Neural progenitor cell (in vitro differentiated cells): ENCODE measurements around the gene MYOM3. TPM values are rescaled to one million over a fixed set of nuclear protein-coding genes. Genes with fewer than 3 reads are reported as not detected.

ENCODE experiments used
- DNase-seq: peaks from one replicate; pipeline ENCODE4 v3.0.0-alpha.2; 2016; ENCODE audit warnings: low spot score
- H2AFZ ChIP-seq: fragments of 200-600 bp; sonication (generic); replicated peaks from 2 replicates; pipeline ENCODE4 v1.6.1; 2016; ENCODE audit warnings: antibody characterized with exemption
- H3F3A ChIP-seq: fragments of 200-600 bp; sonication (generic); 2 replicates; pipeline ENCODE4 v1.6.1; 2016; ENCODE audit warnings: antibody characterized with exemption, low read depth
- H3K27ac ChIP-seq: fragments of 200-600 bp; sonication (generic); 2 replicates; pipeline ENCODE4 v1.5.1; 2016; ENCODE audit warnings: mild to moderate bottlenecking
- H3K27me3 ChIP-seq: fragments of 200-600 bp; sonication (generic); 2 replicates; pipeline ENCODE4 v1.6.1; 2016; ENCODE audit warnings: mild to moderate bottlenecking, moderate library complexity
- H3K36me3 ChIP-seq: fragments of 200-600 bp; sonication (generic); 2 replicates; pipeline ENCODE4 v1.5.1; 2016
- H3K4me1 ChIP-seq: fragments of 200-600 bp; sonication (generic); 2 replicates; pipeline ENCODE4 v1.6.1; 2016; ENCODE audit warnings: mixed run types
- H3K4me2 ChIP-seq: fragments of 200-600 bp; sonication (generic); 2 replicates; pipeline ENCODE4 v1.6.1; 2016
- H3K4me3 ChIP-seq: fragments of 200-600 bp; sonication (generic); 2 replicates; pipeline ENCODE4 v1.5.1; 2016
- H3K79me2 ChIP-seq: fragments of 200-600 bp; sonication (generic); 2 replicates; pipeline ENCODE4 v1.6.1; 2016; ENCODE audit warnings: low read depth
- H3K9ac ChIP-seq: fragments of 200-600 bp; sonication (generic); 2 replicates; pipeline ENCODE4 v1.6.1; 2016
- H3K9me3 ChIP-seq: fragments of 200-600 bp; sonication (generic); 2 replicates; pipeline ENCODE4 v1.5.1; 2016; ENCODE audit warnings: low read depth
- H4K20me1 ChIP-seq: fragments of 200-600 bp; sonication (generic); 2 replicates; pipeline ENCODE4 v1.6.1; 2016; ENCODE audit warnings: low read depth
- H3K27ac Mint-ChIP-seq: 3 replicates; pipeline ENCODE4 v1.8.0; 2021; ENCODE audit warnings: mixed read lengths
- H3K27me3 Mint-ChIP-seq: 2 replicates; pipeline ENCODE4 v1.8.0; 2022; ENCODE audit warnings: low read depth, mild to moderate bottlenecking, inconsistent platforms, moderate library complexity, mixed read lengths; ENCODE audit not compliant: insufficient read depth
- H3K36me3 Mint-ChIP-seq: 3 replicates; pipeline ENCODE4 v1.8.0; 2021; ENCODE audit warnings: mixed read lengths
- H3K4me1 Mint-ChIP-seq: 3 replicates; pipeline ENCODE4 v1.8.0; 2021; ENCODE audit warnings: mixed read lengths
- H3K4me3 Mint-ChIP-seq: 3 replicates; pipeline ENCODE4 v1.8.0; 2021; ENCODE audit warnings: mild to moderate bottlenecking, moderate library complexity, mixed read lengths
- H3K9me3 Mint-ChIP-seq: 3 replicates; pipeline ENCODE4 v1.8.0; 2020; ENCODE audit warnings: mixed read lengths
- CTCF ChIP-seq: fragments of 200-600 bp; sonication (generic); IDR thresholded peaks from 2 replicates; pipeline ENCODE4 v1.5.1; 2017; ENCODE audit warnings: antibody characterized with exemption, mild to moderate bottlenecking
- EZH2 ChIP-seq: fragments of 200-600 bp; sonication (generic); IDR thresholded peaks from 2 replicates; pipeline ENCODE4 v1.6.1; 2017; ENCODE audit warnings: antibody characterized with exemption, mild to moderate bottlenecking, moderate library complexity
- EZH2phosphoT487 ChIP-seq: fragments of 200-600 bp; sonication (generic); IDR thresholded peaks from 2 replicates; pipeline ENCODE4 v1.6.1; 2017; ENCODE audit warnings: antibody characterized with exemption
- total RNA-seq: library from RNA; depleted of rRNA; stranded (reverse); fragments of >200 nt; gene quantifications from 2 replicates; pipeline ENCODE4 v1.2.3, GENCODE V29; 2015; ENCODE audit warnings: low replicate concordance

Gene MYOM3
- total RNA-seq, 1 donor from 2014 or later = not detected

GRCh38 chr1:24089743-24090555 is 22.0 kb downstream of the MYOM3 start:
- no peaks in the 10 kb centered on the region for H4K20me1 ChIP-seq
- H3K4me3 ChIP-seq = no peak overlapping the region
- TF ChIP-seq CTCF (no peak), EZH2phosphoT487 (no peak), EZH2 (no peak)
- H3K9ac ChIP-seq = no peak overlapping the region
- no peak overlapping the region for H3K4me3 Mint-ChIP-seq
- H3K27me3 Mint-ChIP-seq = peaks cover 7% of the 10 kb centered on the region
- no peak overlapping the region for H3K4me2 ChIP-seq
- no peaks in the 10 kb centered on the region for H3K9me3 ChIP-seq
- H3K27ac ChIP-seq = no peak overlapping the region
- no peaks in the 10 kb centered on the region for H3F3A ChIP-seq
- no peaks in the 10 kb centered on the region for H3K36me3 ChIP-seq
- H3K27me3 ChIP-seq = no peaks in the 10 kb centered on the region
- H3K36me3 Mint-ChIP-seq = no peaks in the 10 kb centered on the region
- H2AFZ ChIP-seq = no peak overlapping the region
- H3K4me1 ChIP-seq = no peaks in the 10 kb centered on the region
- peak overlapping the region; percentile 88 for H3K27ac Mint-ChIP-seq
- H3K9me3 Mint-ChIP-seq = no peaks in the 10 kb centered on the region
- no peaks in the 10 kb centered on the region for H3K4me1 Mint-ChIP-seq
- no peak for DNase-seq
- no peaks in the 10 kb centered on the region for H3K79me2 ChIP-seq

DNA sequence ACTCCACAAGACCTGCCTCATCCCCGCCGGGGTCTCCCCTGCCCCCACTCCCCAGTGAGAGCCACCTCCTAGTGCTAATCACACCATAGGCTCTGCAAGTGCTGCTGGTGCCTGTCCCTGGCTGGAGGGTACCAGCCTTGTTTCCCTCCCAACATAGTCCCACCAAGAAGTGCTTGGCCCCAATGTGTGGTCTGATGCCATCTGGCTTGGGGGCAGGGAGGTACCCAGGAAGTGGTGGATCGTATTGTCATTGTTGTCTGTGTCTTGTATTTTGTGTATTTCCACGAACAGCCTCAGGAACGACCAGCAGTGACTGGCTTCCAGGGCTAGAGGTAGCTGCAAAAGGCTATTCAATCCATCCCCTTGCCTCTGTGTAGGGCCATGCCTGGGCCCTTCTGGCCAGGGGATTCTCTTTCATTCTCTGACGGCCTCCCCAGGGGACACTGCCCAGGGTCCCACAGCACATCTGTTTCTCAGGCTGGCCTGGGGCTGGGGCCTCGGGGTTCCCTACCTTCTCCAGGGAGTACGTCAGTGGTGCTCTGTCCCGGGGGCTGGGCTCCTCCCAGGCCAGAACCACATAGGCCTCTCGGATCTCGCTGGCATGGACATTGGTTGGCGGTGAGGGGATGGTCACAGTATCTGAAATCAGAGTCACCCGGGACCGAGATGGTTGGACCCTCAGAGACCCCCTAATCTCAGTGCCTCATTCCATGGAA is 22.8 kb downstream of the MYOM3 start:
- Histone ChIP-seq H3K27me3 (no peaks in the 10 kb centered on the region), H3K9ac (no peak overlapping the region), H3K4me1 (no peaks in the 10 kb centered on the region), H3K4me3 (no peak overlapping the region), H4K20me1 (no peaks in the 10 kb centered on the region), H3K4me2 (no peak overlapping the region), H3F3A (no peaks in the 10 kb centered on the region), H2AFZ (no peak overlapping the region), H3K9me3 (no peaks in the 10 kb centered on the region), H3K27ac (no peak overlapping the region), H3K36me3 (no peaks in the 10 kb centered on the region), H3K79me2 (no peaks in the 10 kb centered on the region)
- DNase-seq = no peak
- Mint-ChIP-seq H3K4me1 (no peaks in the 10 kb centered on the region), H3K27me3 (peaks cover 7% of the 10 kb centered on the region), H3K36me3 (no peaks in the 10 kb centered on the region), H3K4me3 (no peak overlapping the region), H3K9me3 (no peaks in the 10 kb centered on the region), H3K27ac (no peak overlapping the region)
- no peak for TF ChIP-seq CTCF
- no peak for TF ChIP-seq EZH2phosphoT487
- TF ChIP-seq EZH2 = no peak

GRCh38 chr1:24086466-24086865 is 25.5 kb downstream of the MYOM3 start:
- H3K79me2 ChIP-seq = no peaks in the 10 kb centered on the region
- no peak overlapping the region for H3K4me3 ChIP-seq
- no peak for DNase-seq
- H3K27ac Mint-ChIP-seq = no peak overlapping the region
- TF ChIP-seq CTCF (no peak), EZH2phosphoT487 (no peak), EZH2 (no peak)
- no peaks in the 10 kb centered on the region for H3K36me3 Mint-ChIP-seq
- no peak overlapping the region for H3K4me3 Mint-ChIP-seq
- H3K4me1 Mint-ChIP-seq = no peaks in the 10 kb centered on the region
- H3K4me1 ChIP-seq = no peaks in the 10 kb centered on the region
- no peaks in the 10 kb centered on the region for H3K9me3 Mint-ChIP-seq
- H3F3A ChIP-seq = no peaks in the 10 kb centered on the region
- H3K27ac ChIP-seq = no peak overlapping the region
- H3K27me3 Mint-ChIP-seq = peaks cover 5% of the 10 kb centered on the region
- H3K36me3 ChIP-seq = no peaks in the 10 kb centered on the region
- no peaks in the 10 kb centered on the region for H4K20me1 ChIP-seq
- H2AFZ ChIP-seq = no peak overlapping the region
- no peaks in the 10 kb centered on the region for H3K27me3 ChIP-seq
- H3K9ac ChIP-seq = no peak overlapping the region
- no peak overlapping the region for H3K4me2 ChIP-seq
- H3K9me3 ChIP-seq = no peaks in the 10 kb centered on the region
